Erythroblast (primary cell): Measurements from ENCODE around the gene TFAP2E.

Experiments
- GATA1 ChIP-seq: IDR thresholded peaks from 2 replicates; pipeline ENCODE4 v1.6.1; 2011; ENCODE audit warnings: low read depth, mild to moderate bottlenecking, control low read depth, low read length, moderate library complexity
- POLR2A ChIP-seq: IDR thresholded peaks from 2 replicates; pipeline ENCODE4 v1.6.1; 2011; ENCODE audit warnings: mild to moderate bottlenecking, low read length

DNA sequence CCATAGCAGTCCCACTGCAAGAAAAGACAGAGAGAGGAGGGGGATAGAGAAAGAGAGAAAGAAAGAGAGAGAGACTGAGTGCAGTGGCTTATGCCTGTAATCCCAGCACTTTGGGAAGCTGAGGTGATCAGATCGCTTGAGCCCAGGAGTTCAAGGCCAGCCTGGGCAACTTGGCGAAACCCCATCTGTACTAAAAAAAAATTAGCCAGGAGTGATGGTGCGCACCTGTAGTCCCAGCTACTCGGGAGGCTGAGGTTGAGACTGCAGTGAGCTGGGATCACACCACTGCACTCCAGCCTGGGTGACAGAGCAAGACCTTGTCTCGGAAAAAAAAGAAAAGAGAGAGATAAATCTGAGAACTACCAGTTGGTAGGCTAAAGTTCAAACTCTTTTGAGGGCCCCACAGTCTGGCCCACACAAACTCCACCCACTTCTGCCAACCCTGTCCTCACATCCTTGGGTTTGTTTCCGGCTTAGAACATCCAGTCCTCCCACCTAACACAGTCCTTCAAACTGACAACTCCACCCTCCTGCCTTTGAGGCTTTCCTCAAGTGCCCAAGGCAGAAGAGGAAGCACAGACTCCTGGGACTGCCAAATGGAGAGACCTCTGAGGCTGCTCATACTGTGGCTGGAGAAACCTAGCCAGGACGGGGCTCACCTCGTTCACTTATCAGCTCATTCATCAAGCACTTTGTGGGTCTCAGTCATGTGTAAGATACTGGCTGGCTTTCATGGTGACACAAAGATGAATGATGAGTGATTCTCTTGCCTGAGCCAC lies 20.1 kb downstream of the TFAP2E start:
- no peak for TF ChIP-seq POLR2A
- no peak for TF ChIP-seq GATA1
